Mesendoderm (in vitro differentiated cells): ENCODE results near the gene ZSCAN5B. TPM values are rescaled to one million over a fixed set of nuclear protein-coding genes. Genes with fewer than 3 reads are reported as not detected.
"Not testable (repeated sequence)": the region's sequence is repeated elsewhere in the genome, so short reads cannot be mapped to it uniquely, and the experiment has no call there.

Source experiments
- DNase-seq: peaks from one replicate; pipeline ENCODE4 v3.0.0; 2013
- H2AK5ac ChIP-seq: 2 replicates; pipeline ENCODE4 v1.6.1; 2013; ENCODE audit warnings: low read length, inconsistent platforms
- H2BK120ac ChIP-seq: 2 replicates; pipeline ENCODE4 v1.6.1; 2013; ENCODE audit warnings: low read depth, mild to moderate bottlenecking, low read length, moderate library complexity, mixed read lengths
- H2BK15ac ChIP-seq: replicated peaks from 2 replicates; pipeline ENCODE4 v1.6.1; 2013; ENCODE audit warnings: low read depth, mild to moderate bottlenecking, moderate library complexity
- H2BK5ac ChIP-seq: 2 replicates; pipeline ENCODE4 v1.6.1; 2013; ENCODE audit warnings: low read length, inconsistent platforms
- H3K18ac ChIP-seq: 2 replicates; pipeline ENCODE4 v1.6.1; 2013; ENCODE audit warnings: mild to moderate bottlenecking, low read length, mixed read lengths
- H3K23ac ChIP-seq: one replicate; pipeline ENCODE4 v1.6.1; 2013; ENCODE audit warnings: low read length
- H3K27ac ChIP-seq: 2 replicates; pipeline ENCODE4 v1.5.1; 2013; ENCODE audit warnings: low read depth, mild to moderate bottlenecking, inconsistent platforms, low read length, moderate library complexity
- H3K27me3 ChIP-seq: 2 replicates; pipeline ENCODE4 v1.6.1; 2013; ENCODE audit warnings: low read length, control low read depth, mild to moderate bottlenecking, inconsistent platforms; ENCODE audit not compliant: insufficient read depth, poor library complexity
- H3K36me3 ChIP-seq: 2 replicates; pipeline ENCODE4 v1.6.1; 2013; ENCODE audit warnings: low read length, inconsistent platforms; ENCODE audit not compliant: control insufficient read depth, insufficient read depth
- H3K4ac ChIP-seq: one replicate; pipeline ENCODE4 v1.6.1; 2013; ENCODE audit warnings: low read depth, mild to moderate bottlenecking, low read length, moderate library complexity
- H3K4me1 ChIP-seq: 2 replicates; pipeline ENCODE4 v1.6.1; 2013; ENCODE audit warnings: low read depth, low read length, inconsistent platforms; ENCODE audit not compliant: control insufficient read depth
- H3K4me2 ChIP-seq: 2 replicates; pipeline ENCODE4 v1.6.1; 2013; ENCODE audit warnings: low read length
- H3K4me3 ChIP-seq: 2 replicates; pipeline ENCODE4 v1.5.1; 2013; ENCODE audit warnings: mild to moderate bottlenecking, low read length
- H3K56ac ChIP-seq: one replicate; pipeline ENCODE4 v1.6.1; 2013; ENCODE audit warnings: low read length
- H3K79me1 ChIP-seq: 2 replicates; pipeline ENCODE4 v1.6.1; 2013; ENCODE audit warnings: low read length, inconsistent platforms
- H3K79me2 ChIP-seq: 2 replicates; pipeline ENCODE4 v1.6.1; 2013; ENCODE audit warnings: mild to moderate bottlenecking, low read length; ENCODE audit not compliant: control insufficient read depth, insufficient read depth
- H3K9ac ChIP-seq: 2 replicates; pipeline ENCODE4 v1.6.1; 2013; ENCODE audit warnings: low read length, inconsistent platforms
- H4K5ac ChIP-seq: one replicate; pipeline ENCODE4 v1.6.1; 2013; ENCODE audit warnings: low read length
- H4K8ac ChIP-seq: one replicate; pipeline ENCODE4 v1.6.1; 2013; ENCODE audit warnings: low read depth, mild to moderate bottlenecking, control low read depth, low read length, moderate library complexity
- WGBS: extraction: QIAGEN DNeasy Blood & Tissue Kit; methylation state at CpG from one replicate; pipeline ENCODE4 v1.1.7; 2013; ENCODE audit warnings: low lambda C conversion rate, missing lambda C conversion rate; ENCODE audit not compliant: insufficient coverage; ENCODE audit errors: extremely low coverage; 5-methylcytosine and 5-hydroxymethylcytosine counted together
- polyA plus RNA-seq, 2 experiments: library from polyadenylated mRNA; stranded (reverse); fragments of 200-250 nt; gene quantifications; one replicate each; pipeline ENCODE4 v1.2.3, GENCODE V29; 2013

ZSCAN5B gene
- 0.03 TPM for polyA plus RNA-seq (2013, experiment 1 of 2)
- polyA plus RNA-seq (2013, experiment 2 of 2) = not detected

- DNase-seq, H3K4ac ChIP-seq, H3K27ac ChIP-seq, H3K56ac ChIP-seq, H3K4me2 ChIP-seq, H3K79me2 ChIP-seq, H3K79me1 ChIP-seq, H3K23ac ChIP-seq, H2BK15ac ChIP-seq, H3K36me3 ChIP-seq, H4K8ac ChIP-seq, H2BK5ac ChIP-seq, H2AK5ac ChIP-seq, H3K27me3 ChIP-seq, H2BK120ac ChIP-seq, H3K9ac ChIP-seq, H4K5ac ChIP-seq, H3K18ac ChIP-seq, H3K4me3 ChIP-seq, H3K4me1 ChIP-seq: not testable (repeated sequence)
- WGBS = no CpG with 5 or more reads among the region's 23 CpGs
Observed at GRCh38 chr19:56197646-56198045, at the start of gene ZSCAN5B. Gene ZSCAN5B, minus strand, starts transcription at chr19:56197783. Its CDS starts 4,731 bp downstream, at chr19:56193052.

GRCh38 chr19:56245764-56246163 lies 48.2 kb upstream of the ZSCAN5B start:
- H3K18ac ChIP-seq, H2BK120ac ChIP-seq, H3K36me3 ChIP-seq, H4K8ac ChIP-seq, H2BK15ac ChIP-seq, H3K9ac ChIP-seq, H3K4me2 ChIP-seq, H3K27me3 ChIP-seq, DNase-seq, H2BK5ac ChIP-seq, H2AK5ac ChIP-seq, H3K79me2 ChIP-seq, H3K4me3 ChIP-seq, H3K27ac ChIP-seq, H3K56ac ChIP-seq, H3K79me1 ChIP-seq, H3K4me1 ChIP-seq, H4K5ac ChIP-seq, H3K23ac ChIP-seq, H3K4ac ChIP-seq: not testable (repeated sequence)
- WGBS = no CpG with 5 or more reads among the region's 4 CpGs

DNA sequence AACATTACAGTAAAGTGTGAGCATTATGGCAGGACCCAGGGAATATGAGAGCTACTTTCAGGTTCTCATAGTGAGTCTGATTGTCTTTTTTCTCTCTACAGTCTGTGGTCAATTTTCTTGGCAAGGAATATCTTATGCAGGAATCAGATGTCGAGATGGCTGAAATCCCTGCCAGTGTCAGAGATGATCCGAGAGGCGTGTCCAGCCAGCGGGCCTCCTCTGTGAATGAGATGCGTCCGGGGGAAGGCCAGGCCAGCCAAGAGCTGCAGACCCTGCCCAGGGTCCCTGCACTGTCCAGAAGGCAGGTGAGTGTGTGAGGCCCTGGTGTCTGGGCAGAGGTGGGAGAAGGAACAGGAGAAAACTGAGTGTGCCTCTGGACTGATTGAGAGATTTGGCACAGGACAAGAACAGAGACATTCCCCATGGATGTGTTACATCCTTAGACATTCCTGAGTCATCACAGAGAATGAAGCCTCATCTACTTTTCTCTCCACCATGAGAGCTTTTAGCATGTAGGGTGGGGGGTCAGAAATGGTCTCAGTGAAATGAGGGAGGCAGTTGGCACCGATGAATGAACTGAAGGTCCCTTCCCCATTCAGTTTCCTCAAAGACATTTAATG lies 47.6 kb upstream of the ZSCAN5B start:
- H3K27ac ChIP-seq = no peak overlapping the region
- no peak overlapping the region for H2BK15ac ChIP-seq
- H3K23ac ChIP-seq = no peak overlapping the region
- no peaks in the 10 kb centered on the region for H3K4me1 ChIP-seq
- H3K56ac ChIP-seq = no peak overlapping the region
- no peaks in the 10 kb centered on the region for H3K79me2 ChIP-seq
- no peak overlapping the region for H3K4me2 ChIP-seq
- H3K79me1 ChIP-seq = no peaks in the 10 kb centered on the region
- no peak overlapping the region for H2BK5ac ChIP-seq
- no peak overlapping the region for H3K18ac ChIP-seq
- no peak overlapping the region for H3K4ac ChIP-seq
- no peak overlapping the region for H2AK5ac ChIP-seq
- no peak overlapping the region for H4K8ac ChIP-seq
- no peak overlapping the region for H4K5ac ChIP-seq
- no peak overlapping the region for H2BK120ac ChIP-seq
- no CpG with 5 or more reads among the region's 7 CpGs for WGBS
- no peaks in the 10 kb centered on the region for H3K36me3 ChIP-seq
- H3K4me3 ChIP-seq = no peak overlapping the region
- H3K9ac ChIP-seq = no peak overlapping the region
- no peaks in the 10 kb centered on the region for H3K27me3 ChIP-seq
- peak; percentile 72 for DNase-seq

- Histone ChIP-seq H2AK5ac (no peak overlapping the region), H3K4me3 (no peak overlapping the region)
- DNase-seq = no peak
Observed at GRCh38 chr19:56223481-56223880, 25.9 kb upstream of the ZSCAN5B start.

DNA sequence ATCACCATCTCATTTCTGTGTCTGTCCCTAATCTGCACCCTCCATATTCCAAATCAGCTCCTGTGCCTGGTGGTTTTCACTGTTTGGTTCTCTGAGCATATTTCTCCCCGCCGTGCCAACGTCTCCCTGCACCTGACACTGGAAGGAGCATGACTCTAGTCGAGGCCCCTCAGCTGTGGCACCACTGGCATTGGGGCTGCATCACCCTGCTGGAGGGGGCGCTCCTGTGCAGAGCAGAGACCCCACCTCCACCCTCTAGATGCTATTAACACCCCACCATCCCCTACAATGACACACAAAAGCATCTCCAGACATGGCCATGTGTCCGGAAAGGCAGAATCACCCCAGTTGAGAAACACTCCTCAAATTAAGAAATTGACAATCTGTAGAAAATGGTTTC lies 25.3 kb upstream of the ZSCAN5B start:
- Histone ChIP-seq H3K27me3 (no peaks in the 10 kb centered on the region), H3K27ac (no peak overlapping the region), H3K56ac (no peak overlapping the region), H2BK5ac (no peak overlapping the region), H4K8ac (no peak overlapping the region), H3K9ac (no peak overlapping the region), H3K79me2 (no peaks in the 10 kb centered on the region), H3K79me1 (no peaks in the 10 kb centered on the region), H3K23ac (no peak overlapping the region), H2AK5ac (no peak overlapping the region), H3K4ac (no peak overlapping the region), H2BK15ac (no peak overlapping the region), H2BK120ac (no peak overlapping the region), H3K4me2 (no peak overlapping the region), H3K4me3 (no peak overlapping the region), H3K18ac (no peak overlapping the region), H3K4me1 (no peaks in the 10 kb centered on the region), H4K5ac (no peak overlapping the region), H3K36me3 (no peaks in the 10 kb centered on the region)
- no peak for DNase-seq
- no CpG with 5 or more reads among the region's 6 CpGs for WGBS

More at GRCh38 chr19:56223481-56223880, 25.9 kb upstream of the ZSCAN5B start:
- Histone ChIP-seq H2BK15ac (no peak overlapping the region), H2BK120ac (no peak overlapping the region), H3K23ac (no peak overlapping the region), H4K5ac (no peak overlapping the region), H3K79me2 (no peaks in the 10 kb centered on the region), H2BK5ac (no peak overlapping the region), H3K4me2 (no peak overlapping the region), H4K8ac (no peak overlapping the region), H3K27me3 (no peaks in the 10 kb centered on the region), H3K18ac (no peak overlapping the region), H3K9ac (no peak overlapping the region), H3K4ac (no peak overlapping the region), H3K79me1 (no peaks in the 10 kb centered on the region), H3K56ac (no peak overlapping the region), H3K36me3 (no peaks in the 10 kb centered on the region), H3K27ac (no peak overlapping the region), H3K4me1 (no peaks in the 10 kb centered on the region)
- WGBS = no CpG with 5 or more reads among the region's 9 CpGs

- no peak overlapping the region for H3K4me2 ChIP-seq
- no peak overlapping the region for H3K18ac ChIP-seq
- no peak overlapping the region for H2AK5ac ChIP-seq
- no peak overlapping the region for H2BK15ac ChIP-seq
- H3K36me3 ChIP-seq = no peaks in the 10 kb centered on the region
- no peak for DNase-seq
- no peak overlapping the region for H3K4ac ChIP-seq
- no peaks in the 10 kb centered on the region for H3K4me1 ChIP-seq
- H2BK5ac ChIP-seq = no peak overlapping the region
- WGBS = no CpG with 5 or more reads among the region's 14 CpGs
- H3K56ac ChIP-seq = no peak overlapping the region
- H3K79me2 ChIP-seq = no peaks in the 10 kb centered on the region
- H4K5ac ChIP-seq = no peak overlapping the region
- no peak overlapping the region for H3K27ac ChIP-seq
- no peaks in the 10 kb centered on the region for H3K79me1 ChIP-seq
- no peak overlapping the region for H2BK120ac ChIP-seq
- no peak overlapping the region for H3K9ac ChIP-seq
- no peak overlapping the region for H4K8ac ChIP-seq
- no peak overlapping the region for H3K4me3 ChIP-seq
- H3K27me3 ChIP-seq = no peaks in the 10 kb centered on the region
- H3K23ac ChIP-seq = no peak overlapping the region
Observed at GRCh38 chr19:56221851-56222250, 24.3 kb upstream of the ZSCAN5B start.
